ENCODE results near the gene KRTAP12-3. TPM values are rescaled to one million over a fixed set of nuclear protein-coding genes. Genes with fewer than 3 reads are reported as not detected.

The KRTAP12-3 gene
- total and polyA plus RNA-seq, 4 donors = not detected

DNA sequence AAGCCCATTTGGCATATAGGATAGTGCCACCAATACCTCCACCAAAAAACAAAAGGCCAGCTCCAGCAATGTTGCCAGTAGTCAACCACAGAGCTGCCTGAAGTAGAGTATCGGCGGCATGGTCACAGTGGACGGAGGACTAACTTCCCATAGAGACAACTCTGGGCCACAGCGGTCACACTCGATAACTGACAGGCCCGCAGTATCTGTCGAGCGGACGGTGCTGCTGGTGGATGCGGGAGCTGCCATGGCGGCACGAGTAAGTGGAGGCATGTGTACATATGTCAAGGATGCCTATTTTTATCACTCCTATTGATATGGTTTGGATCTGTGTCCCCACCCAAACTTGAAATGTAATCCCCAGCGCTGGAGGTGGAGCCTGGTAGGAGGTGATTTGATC, 20.1 kb downstream of the KRTAP12-3 start:
- Histone ChIP-seq H3K9ac (ENCODE audit: low read depth in 1 of 2, low read length in 2 of 2) (no peak overlapping the region), H3K4me3 (ENCODE audit: low read depth in 1 of 3, low read length in 3 of 3) (no peak overlapping the region), H3K4me1 (ENCODE audit: control insufficient read depth in 4 of 4, insufficient read depth in 4 of 4, low read length in 3 of 4) (no peaks in the 10 kb centered on the region), H3K27ac (ENCODE audit: low read depth in 1 of 2, low read length in 2 of 2) (no peak overlapping the region), H3K9me3 (ENCODE audit: control insufficient read depth in 4 of 4, low read length in 3 of 4) (peaks cover 0 to 5% (median 0%) of the 10 kb centered on the region in 4 donors), H3K36me3 (ENCODE audit: control insufficient read depth in 4 of 4, insufficient read depth in 3 of 4, low read depth in 1 of 4, low read length in 3 of 4) (no peaks in the 10 kb centered on the region), H3K27me3 (ENCODE audit: control insufficient read depth in 4 of 4, insufficient read depth in 4 of 4, low read length in 3 of 4) (no peaks in the 10 kb centered on the region)
- TF ChIP-seq RAD21 (IDR thresholded peaks at IDR 0.05) (no peak), SP1 (IDR thresholded peaks at IDR 0.05) (no peak), HNF4A (conservative IDR thresholded peaks at IDR 0.05) (no peak), TAF1 (conservative IDR thresholded peaks at IDR 0.05) (no peak), FOXA2 (IDR thresholded peaks at IDR 0.05) (no peak), EGR1 (IDR thresholded peaks at IDR 0.05; ENCODE audit: low read depth in 2 of 2) (no peak), CTCF (IDR thresholded peaks at IDR 0.05; ENCODE audit: low read depth, low read length, missing input control) (no peak), FOXA1 (IDR thresholded peaks at IDR 0.05) (no peak), REST (IDR thresholded peaks at IDR 0.05) (no peak)
- TF ChIP-seq, protein P1, sequence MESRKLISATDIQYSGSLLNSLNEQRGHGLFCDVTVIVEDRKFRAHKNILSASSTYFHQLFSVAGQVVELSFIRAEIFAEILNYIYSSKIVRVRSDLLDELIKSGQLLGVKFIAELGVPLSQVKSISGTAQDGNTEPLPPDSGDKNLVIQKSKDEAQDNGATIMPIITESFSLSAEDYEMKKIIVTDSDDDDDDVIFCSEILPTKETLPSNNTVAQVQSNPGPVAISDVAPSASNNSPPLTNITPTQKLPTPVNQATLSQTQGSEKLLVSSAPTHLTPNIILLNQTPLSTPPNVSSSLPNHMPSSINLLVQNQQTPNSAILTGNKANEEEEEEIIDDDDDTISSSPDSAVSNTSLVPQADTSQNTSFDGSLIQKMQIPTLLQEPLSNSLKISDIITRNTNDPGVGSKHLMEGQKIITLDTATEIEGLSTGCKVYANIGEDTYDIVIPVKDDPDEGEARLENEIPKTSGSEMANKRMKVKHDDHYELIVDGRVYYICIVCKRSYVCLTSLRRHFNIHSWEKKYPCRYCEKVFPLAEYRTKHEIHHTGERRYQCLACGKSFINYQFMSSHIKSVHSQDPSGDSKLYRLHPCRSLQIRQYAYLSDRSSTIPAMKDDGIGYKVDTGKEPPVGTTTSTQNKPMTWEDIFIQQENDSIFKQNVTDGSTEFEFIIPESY (IDR thresholded peaks at IDR 0.05) = no peak
- TF ChIP-seq, protein P2, sequence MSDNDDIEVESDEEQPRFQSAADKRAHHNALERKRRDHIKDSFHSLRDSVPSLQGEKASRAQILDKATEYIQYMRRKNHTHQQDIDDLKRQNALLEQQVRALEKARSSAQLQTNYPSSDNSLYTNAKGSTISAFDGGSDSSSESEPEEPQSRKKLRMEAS (IDR thresholded peaks at IDR 0.05) = no peak
- DNase-seq (ENCODE audit: low spot score) = no peak
- WGBS = 94% methylated on average over 13 of the region's 13 CpGs

DNA sequence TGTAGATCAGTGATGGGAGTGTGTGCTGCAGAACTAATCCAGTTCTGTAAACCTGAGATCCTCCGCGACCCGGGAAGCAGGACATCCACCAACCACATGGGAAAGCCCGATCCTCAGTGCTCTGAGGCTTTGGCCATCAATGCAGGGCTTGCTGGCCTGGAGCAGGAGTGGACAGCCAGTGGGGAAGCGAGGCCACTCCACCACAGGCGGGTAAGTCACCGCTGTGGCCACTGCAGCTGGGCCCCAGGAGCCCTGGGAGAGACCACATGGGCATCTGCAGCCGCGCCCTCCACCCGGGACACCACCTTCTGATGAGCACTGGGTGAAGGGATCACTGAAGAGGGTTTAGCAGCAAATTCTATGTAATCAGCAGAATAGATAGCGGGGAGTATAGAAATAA, 23.4 kb downstream of the KRTAP12-3 start:
- Histone ChIP-seq H3K4me3 (ENCODE audit: low read depth in 1 of 3, low read length in 3 of 3) (no peak overlapping the region), H3K9ac (ENCODE audit: low read depth in 1 of 2, low read length in 2 of 2) (no peak overlapping the region), H3K27me3 (ENCODE audit: control insufficient read depth in 4 of 4, insufficient read depth in 4 of 4, low read length in 3 of 4) (no peaks in the 10 kb centered on the region), H3K4me1 (ENCODE audit: control insufficient read depth in 4 of 4, insufficient read depth in 4 of 4, low read length in 3 of 4) (no peaks in the 10 kb centered on the region), H3K9me3 (ENCODE audit: control insufficient read depth in 4 of 4, low read length in 3 of 4) (no peaks in the 10 kb centered on the region), H3K27ac (ENCODE audit: low read depth in 1 of 2, low read length in 2 of 2) (no peak overlapping the region), H3K36me3 (ENCODE audit: control insufficient read depth in 4 of 4, insufficient read depth in 3 of 4, low read depth in 1 of 4, low read length in 3 of 4) (no peaks in the 10 kb centered on the region)
- 73% methylated on average over 11 of the region's 11 CpGs for WGBS
- no peak for DNase-seq (ENCODE audit: low spot score)
- TF ChIP-seq RAD21 (IDR thresholded peaks at IDR 0.05) (no peak), HNF4G (IDR thresholded peaks at IDR 0.05) (no peak), GABPA (IDR thresholded peaks at IDR 0.05 in 1 of 2, conservative IDR thresholded peaks at IDR 0.05 in 1 of 2) (no peak), TAF1 (conservative IDR thresholded peaks at IDR 0.05) (no peak), CTCF (IDR thresholded peaks at IDR 0.05; ENCODE audit: low read depth, low read length, missing input control) (no peak), YY1 (IDR thresholded peaks at IDR 0.05) (no peak), JUND (IDR thresholded peaks at IDR 0.05) (no peak), FOXA2 (IDR thresholded peaks at IDR 0.05) (no peak), FOXA1 (IDR thresholded peaks at IDR 0.05) (no peak), EGR1 (IDR thresholded peaks at IDR 0.05; ENCODE audit: low read depth in 2 of 2) (no peak), HNF4A (conservative IDR thresholded peaks at IDR 0.05) (no peak), REST (IDR thresholded peaks at IDR 0.05) (no peak), RXRA (IDR thresholded peaks at IDR 0.05) (no peak)
- TF ChIP-seq, protein P2 (IDR thresholded peaks at IDR 0.05) = no peak

All from liver (tissue), 9 donors.